NCI-H146 (cell line): ENCODE results near the gene SPATS2L.

Experiments used
- DNase-seq: peaks from one replicate; lab custom pipeline; 2025; lab: John Stamatoyannopoulos, UW

SPATS2L gene

DNA sequence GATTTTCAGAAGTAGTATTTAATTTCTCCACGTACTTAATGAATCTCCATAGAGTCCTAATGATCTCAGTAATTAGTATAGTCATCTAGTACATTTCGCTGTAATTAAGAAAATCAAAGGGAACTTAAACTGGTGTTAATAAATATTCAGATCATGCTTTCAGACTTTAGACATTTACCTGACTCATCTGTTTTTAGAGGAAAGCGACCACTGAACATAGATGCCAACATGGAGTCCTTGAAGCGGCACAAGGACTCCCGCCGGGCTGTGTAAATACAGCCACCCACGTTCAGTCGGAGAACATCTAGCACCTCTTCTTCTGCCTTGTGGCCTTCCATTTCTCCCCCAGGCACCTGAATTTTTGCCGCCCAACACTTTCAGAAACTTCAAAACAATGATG lies 200.2 kb downstream of the SPATS2L start:
- peak; percentile 67 for DNase-seq

DNA sequence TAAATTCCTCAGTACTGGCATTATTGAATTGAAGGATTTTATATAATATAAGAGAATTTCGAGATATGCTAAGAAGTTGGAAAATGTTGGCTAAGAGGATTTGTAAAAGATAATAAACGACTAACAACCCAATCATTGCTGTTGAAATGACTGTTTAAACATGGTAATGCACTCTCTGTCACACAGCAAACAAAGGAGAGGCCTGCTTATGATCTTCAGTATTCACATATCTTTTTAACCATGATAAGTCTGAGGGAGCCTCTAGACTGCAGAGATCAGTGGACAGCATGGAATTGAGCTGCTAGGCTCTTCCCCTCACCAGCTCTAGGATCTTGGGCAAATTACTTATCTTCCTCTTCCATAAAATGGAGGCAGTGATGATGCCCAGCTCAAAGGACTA lies 200.7 kb downstream of the SPATS2L start:
- DNase-seq, result peak; percentile 47

DNA sequence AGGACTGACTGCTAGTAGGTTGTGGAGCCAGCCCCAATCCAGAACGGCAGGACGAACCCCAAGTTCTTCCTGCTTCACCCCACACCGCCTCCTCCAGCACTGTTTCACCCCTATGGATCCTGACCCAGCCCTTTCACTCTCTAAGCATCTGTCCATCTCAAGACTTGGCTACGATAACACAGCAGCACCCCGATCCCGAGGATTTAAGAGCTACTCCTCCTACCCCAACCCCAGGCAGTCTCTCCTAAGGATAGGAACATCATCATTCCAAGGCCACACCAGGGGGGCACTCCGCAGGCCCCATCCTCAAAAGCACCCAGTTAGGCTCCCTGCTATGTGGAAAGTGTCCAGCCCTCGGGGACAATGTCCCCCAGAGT lies 202.7 kb downstream of the SPATS2L start:
- DNase-seq, result peak; percentile 20

DNA sequence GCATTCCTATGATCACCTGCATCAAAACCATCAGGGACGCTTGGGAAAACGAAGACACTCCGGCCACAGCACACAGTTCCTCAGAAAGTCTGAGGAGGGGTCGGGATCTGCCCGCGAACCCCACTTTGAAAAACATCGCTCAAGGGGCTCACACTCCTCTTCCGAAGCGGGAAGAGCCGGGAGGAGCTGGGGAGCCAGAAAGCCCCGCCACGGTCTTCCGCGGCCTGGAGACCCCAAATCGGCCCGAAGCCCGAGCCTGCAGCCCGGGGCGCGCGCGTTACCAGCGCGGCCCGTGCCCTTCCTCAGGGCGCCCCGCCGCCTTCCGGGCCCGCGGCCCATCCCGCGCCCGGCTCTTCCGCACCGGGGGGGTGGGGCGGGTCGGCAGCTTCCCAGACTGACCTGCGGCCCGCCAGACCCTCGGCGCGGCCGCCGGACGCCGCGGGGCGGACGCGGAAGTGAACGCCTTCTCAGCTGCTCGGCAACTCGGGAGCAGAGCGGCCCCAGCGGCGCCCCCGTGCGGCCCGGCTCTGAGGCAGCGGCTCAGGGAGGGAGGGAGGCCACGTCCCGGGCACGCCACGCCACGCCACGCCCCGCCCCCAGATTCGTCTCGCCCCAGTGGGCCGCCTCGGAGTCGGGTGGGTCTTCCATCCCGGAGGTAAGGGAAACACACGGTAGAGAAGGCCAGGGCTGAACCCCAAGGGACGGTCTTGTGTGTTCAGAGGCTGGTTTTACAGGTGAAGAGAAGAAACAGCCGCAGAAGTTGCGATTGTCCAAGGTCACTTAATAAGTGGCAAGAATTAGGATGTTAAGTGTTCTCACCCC lies 203.3 kb downstream of the SPATS2L start, which contains the start of gene KCTD18:
TSS of gene KCTD18 (minus strand) at position 457 of the 822 bp plus-strand sequence. CDS start 3,052 bp downstream, outside the sequence.
- DNase-seq, result peak; percentile 85

DNA sequence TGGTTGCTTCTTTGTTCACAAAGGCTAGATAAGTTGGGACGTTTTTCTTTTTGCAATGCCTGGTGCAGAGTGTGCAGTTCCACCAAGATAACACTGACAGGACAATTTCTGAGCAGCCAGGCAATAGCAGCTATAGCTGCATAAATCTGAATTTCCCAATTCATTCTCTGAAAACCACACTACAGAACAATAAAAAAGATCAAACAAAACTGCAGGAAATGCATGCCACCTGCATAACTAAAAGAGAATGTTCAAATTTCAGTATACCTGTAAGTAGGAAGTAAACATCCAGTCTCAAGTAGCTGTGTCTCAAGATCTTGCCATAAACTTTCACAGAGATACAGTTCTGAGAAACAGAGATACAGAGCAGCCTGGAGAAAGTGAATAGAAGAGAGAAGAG lies 208.7 kb downstream of the SPATS2L start:
- DNase-seq, result no peak

DNA sequence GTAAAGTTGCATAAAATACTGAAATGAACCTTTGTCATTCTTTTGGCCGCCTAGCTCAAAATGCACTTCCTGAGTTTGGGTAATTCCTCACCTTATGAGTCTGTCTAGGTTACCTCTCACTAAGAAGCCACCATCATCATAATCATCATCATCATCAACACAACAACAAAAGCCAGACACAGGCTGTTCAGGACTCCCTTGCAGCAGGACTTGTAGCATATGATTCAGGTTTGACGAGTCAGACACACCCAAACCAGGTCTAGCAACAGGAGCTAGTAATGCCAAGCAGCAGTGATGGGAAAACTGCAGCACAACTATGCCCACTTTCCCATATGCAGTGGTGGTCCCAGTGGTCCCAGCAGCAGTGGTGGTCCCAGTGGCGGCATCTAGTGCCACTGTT lies 216.7 kb downstream of the SPATS2L start:
- DNase-seq, result no peak

DNA sequence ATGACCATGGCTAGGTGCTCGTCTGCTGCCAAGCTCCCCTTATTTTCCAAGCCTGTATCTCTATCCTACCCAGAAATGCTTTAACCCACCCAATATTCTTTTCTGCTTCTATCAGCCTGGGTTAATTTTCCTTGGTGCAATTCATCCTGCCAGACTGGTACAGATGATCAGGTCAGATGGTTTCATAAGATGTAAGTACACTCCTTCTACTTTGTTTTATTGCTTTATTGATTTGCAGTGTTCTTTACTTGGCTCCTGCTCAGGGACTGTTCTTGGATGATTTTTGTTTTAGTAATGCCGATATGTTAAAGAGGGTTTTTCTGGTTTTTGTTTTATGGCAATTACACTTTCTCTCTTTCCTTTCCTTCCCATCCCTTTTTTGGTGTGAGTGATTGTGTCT lies 217.1 kb downstream of the SPATS2L start:
- no peak for DNase-seq

DNA sequence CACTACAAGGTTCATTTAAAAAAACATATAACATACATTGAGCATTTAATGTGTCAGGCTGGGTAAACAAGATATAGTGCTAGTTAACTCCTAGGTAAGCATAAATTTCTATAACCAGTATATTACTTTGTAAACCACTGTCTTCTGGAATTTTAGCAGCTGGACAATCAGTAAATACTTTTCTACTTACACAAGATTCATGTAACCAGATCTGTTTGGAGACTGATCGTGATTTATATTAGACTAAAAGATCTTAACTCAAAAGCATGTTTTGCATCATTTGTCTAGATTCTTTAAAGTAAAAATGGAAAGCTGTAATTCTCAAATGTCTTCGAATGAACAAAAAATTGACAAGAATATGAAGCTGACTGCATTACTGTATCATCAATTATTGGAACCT lies 218.6 kb downstream of the SPATS2L start:
- no peak for DNase-seq

DNA sequence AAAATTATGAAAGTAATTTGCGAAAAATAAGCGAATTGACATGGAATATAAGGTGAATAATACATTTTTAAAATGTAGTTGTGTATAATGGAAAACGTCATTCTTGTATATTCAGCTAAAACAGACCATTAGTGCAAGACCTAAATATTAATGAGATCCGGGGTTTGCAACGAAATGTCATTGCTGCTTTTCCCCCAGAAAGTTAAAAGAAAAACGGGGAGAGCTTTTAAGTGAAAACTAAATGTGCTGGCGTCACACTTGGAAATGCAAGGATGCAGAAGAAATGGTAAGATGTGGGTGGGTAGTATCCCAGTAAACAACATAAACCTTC lies 219.0 kb downstream of the SPATS2L start:
- no peak for DNase-seq

DNA sequence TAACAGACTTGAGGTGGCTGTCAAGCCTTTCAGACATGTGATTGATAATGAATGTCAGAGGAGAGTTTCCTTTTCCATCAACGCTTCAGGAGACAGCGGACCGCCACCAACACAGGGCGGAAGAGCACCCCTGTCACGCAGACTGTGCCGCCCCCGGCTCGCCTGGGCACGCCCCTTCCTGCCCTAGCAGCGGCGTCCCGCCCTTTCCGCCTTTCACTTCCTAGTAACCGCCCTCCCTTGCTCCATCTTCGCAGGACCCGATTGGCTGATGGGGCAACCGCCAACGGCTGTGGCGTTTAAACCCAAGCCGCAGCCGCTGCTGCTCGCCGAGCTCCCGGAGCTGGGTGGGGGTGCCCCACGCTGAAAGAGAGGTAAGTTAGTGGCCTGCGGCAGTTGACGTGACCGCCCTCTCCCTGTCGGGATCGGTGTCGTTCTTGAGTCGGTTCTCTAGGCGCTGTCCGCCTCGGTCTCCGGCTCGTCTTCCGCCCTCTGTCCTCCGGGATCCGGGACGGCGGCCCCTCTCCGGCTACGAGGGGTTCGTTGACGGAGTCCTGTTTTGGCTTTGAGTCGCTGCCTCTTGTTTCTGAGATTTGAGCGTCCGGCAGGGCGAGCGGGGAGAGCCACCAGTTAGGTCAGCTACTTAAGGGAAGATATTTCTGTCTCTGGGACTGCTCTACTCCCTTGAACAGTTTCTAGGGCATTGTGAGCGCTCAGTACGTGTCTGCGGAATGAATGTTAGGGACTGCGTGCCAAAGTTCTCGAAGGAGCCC lies 219.6 kb downstream of the SPATS2L start, which contains the start of gene SGO2:
TSS of gene SGO2 (plus strand) at position 326 of the 770 bp plus-strand sequence. CDS start 6,769 bp downstream, outside the sequence.
- DNase-seq, result peak; percentile 92

DNA sequence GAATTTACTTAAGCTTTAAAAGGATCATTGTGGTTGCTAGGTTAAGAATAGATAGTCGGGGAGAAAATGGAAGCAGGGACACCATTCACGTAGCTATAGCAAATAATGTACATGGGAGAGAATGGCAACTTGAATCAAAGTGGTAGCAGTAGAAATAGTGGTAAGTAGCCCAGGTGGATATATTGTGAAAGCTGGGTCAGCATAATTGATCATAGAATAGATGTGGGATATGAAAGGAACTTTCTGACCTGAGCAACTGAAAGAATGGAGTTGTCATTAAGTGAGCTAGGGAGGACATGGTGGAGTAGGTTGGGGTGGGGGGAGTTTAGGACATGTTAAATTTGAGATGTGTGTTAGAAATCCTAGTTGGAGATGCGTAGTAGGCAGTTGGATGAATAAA lies 221.7 kb downstream of the SPATS2L start:
- DNase-seq, result no peak
